A673 (cell line): ENCODE measurements around the gene PYGB. TPM values are rescaled to one million over a fixed set of nuclear protein-coding genes. Genes with fewer than 3 reads are reported as not detected.
"Not testable (repeated sequence)": the region's sequence is repeated elsewhere in the genome, so short reads cannot be mapped to it uniquely, and the experiment has no call there.

Experiments used
- BruUV-seq: library from RNA; stranded (reverse); fragments of 400-500 nt; replicated peaks from 2 replicates; lab custom pipeline; 2021; lab: Mats Ljungman, UMichigan
- CTCF ChIA-PET: fragments of 300-600 bp; sonication (Branson Sonifier 250); formaldehyde crosslinking; loops from one replicate; lab custom pipeline; 2022; ENCODE audit warnings: antibody characterized with exemption; lab: Charles Lee
- POLR2A ChIA-PET: fragments of 300-600 bp; sonication (Branson Sonifier 250); formaldehyde crosslinking; loops from one replicate; lab custom pipeline; 2022; ENCODE audit warnings: antibody characterized with exemption; ENCODE audit not compliant: low non-redundant PET; lab: Charles Lee
- DNase-seq: peaks from one replicate; pipeline ENCODE4 v3.0.0-alpha.2; 2015; ENCODE audit warnings: low spot score
- H3K27ac ChIP-seq: fragments of 200-600 bp; sonication (generic); 2 replicates; pipeline ENCODE4 v1.5.1; 2016; ENCODE audit warnings: mixed run types, low read depth, mild to moderate bottlenecking, mixed read lengths, antibody characterized with exemption, low read length; ENCODE audit not compliant: poor library complexity, severe bottlenecking
- H3K27me3 ChIP-seq: fragments of 200-600 bp; sonication (generic); replicated peaks from 2 replicates; pipeline ENCODE4 v1.6.1; 2017; ENCODE audit warnings: mixed run types, low read depth, mild to moderate bottlenecking, mixed read lengths, antibody characterized with exemption, low read length; ENCODE audit not compliant: insufficient read depth, poor library complexity
- H3K36me3 ChIP-seq: fragments of 200-600 bp; sonication (generic); 2 replicates; pipeline ENCODE4 v1.6.1; 2016; ENCODE audit warnings: mixed run types, mild to moderate bottlenecking, mixed read lengths, antibody characterized with exemption, low read length; ENCODE audit not compliant: insufficient read depth, poor library complexity, severe bottlenecking
- H3K4me1 ChIP-seq: fragments of 200-600 bp; sonication (generic); 2 replicates; pipeline ENCODE4 v1.6.1; 2017; ENCODE audit warnings: mixed run types, mild to moderate bottlenecking, mixed read lengths, antibody characterized with exemption, low read length; ENCODE audit not compliant: insufficient read depth, poor library complexity, severe bottlenecking
- H3K4me3 ChIP-seq: fragments of 200-600 bp; sonication (generic); 2 replicates; pipeline ENCODE4 v1.5.1; 2016; ENCODE audit warnings: low read depth, mixed run types, mild to moderate bottlenecking, mixed read lengths, low read length; ENCODE audit not compliant: poor library complexity, severe bottlenecking
- H3K9me3 ChIP-seq: fragments of 200-600 bp; sonication (generic); 2 replicates; pipeline ENCODE4 v1.6.1; 2016; ENCODE audit warnings: mixed run types, low read depth, mild to moderate bottlenecking, mixed read lengths, antibody characterized with exemption, low read length; ENCODE audit not compliant: poor library complexity, severe bottlenecking
- CTCF ChIP-seq: fragments of 300-800, 200-600 bp; sonication (generic); conservative IDR thresholded peaks from 2 replicates; pipeline ENCODE4 v1.5.1; 2017; ENCODE audit warnings: low read depth, mild to moderate bottlenecking, antibody characterized with exemption, low read length, moderate library complexity, mixed read lengths
- EZH2 ChIP-seq: fragments of 200-600 bp; sonication (generic); IDR thresholded peaks from 2 replicates; pipeline ENCODE4 v1.6.1; 2017; ENCODE audit warnings: borderline replicate concordance, low read depth, mild to moderate bottlenecking, mixed read lengths, antibody characterized with exemption, low read length; ENCODE audit not compliant: poor library complexity, severe bottlenecking
- intact Hi-C: fragments of 100-400 bp; cut with micrococcal nuclease; formaldehyde crosslinking; loops from one replicate; pipeline ENCODE4 v1.10.0; 2022; ENCODE audit not compliant: unreplicated experiment
- total RNA-seq: library from RNA; stranded (reverse); gene quantifications from 2 replicates; pipeline ENCODE4 v1.2.3, GENCODE V29; 2021

PYGB gene
- total RNA-seq, 1 experiment from 2014 or later, result 52.3 TPM

- Histone ChIP-seq H3K4me1 (peaks cover 17% of the 10 kb centered on the region), H3K27ac (no peak overlapping the region), H3K27me3 (no peaks in the 10 kb centered on the region), H3K4me3 (no peak overlapping the region), H3K36me3 (no peaks in the 10 kb centered on the region), H3K9me3 (no peaks in the 10 kb centered on the region)
- DNase-seq, result no peak
- ChIA-PET CTCF (no interaction called here), POLR2A (no interaction called here)
- intact Hi-C loops, result no loop called here
- BruUV-seq, result no TSS peak
- TF ChIP-seq EZH2, result no peak
- TF ChIP-seq CTCF, result no peak
These were observed 8.2 kb upstream of the PYGB start for GRCh38 chr20:25239387-25240370.

GRCh38 chr20:25240851-25241658 lies 6.8 kb upstream of the PYGB start:
- CTCF ChIA-PET, result not testable (repeated sequence)

GRCh38 chr20:25241659-25241955 lies 6.3 kb upstream of the PYGB start:
- POLR2A ChIA-PET, H3K27ac ChIP-seq, H3K27me3 ChIP-seq, DNase-seq, H3K36me3 ChIP-seq, intact Hi-C loops, H3K4me3 ChIP-seq, CTCF ChIA-PET, H3K9me3 ChIP-seq, BruUV-seq: not testable (repeated sequence)
- peaks cover 17% of the 10 kb centered on the region for H3K4me1 ChIP-seq

More at GRCh38 chr20:25240851-25241658, 6.8 kb upstream of the PYGB start:
- POLR2A ChIA-PET, H3K27ac ChIP-seq, DNase-seq, H3K9me3 ChIP-seq, BruUV-seq, H3K4me3 ChIP-seq, intact Hi-C loops, H3K27me3 ChIP-seq, H3K36me3 ChIP-seq: not testable (repeated sequence)
- peaks cover 17% of the 10 kb centered on the region for H3K4me1 ChIP-seq

GRCh38 chr20:25242231-25242630 lies 5.7 kb upstream of the PYGB start:
- CTCF ChIA-PET, result no interaction called here
- intact Hi-C loops, result no loop called here
- Histone ChIP-seq H3K27ac (no peak overlapping the region), H3K4me3 (no peak overlapping the region), H3K4me1 (peaks cover 17% of the 10 kb centered on the region), H3K27me3 (no peaks in the 10 kb centered on the region), H3K36me3 (no peaks in the 10 kb centered on the region), H3K9me3 (no peaks in the 10 kb centered on the region)
- BruUV-seq, result no TSS peak
- DNase-seq, result no peak
- POLR2A ChIA-PET, result no interaction called here
- no peak for TF ChIP-seq CTCF
- no peak for TF ChIP-seq EZH2
